Lung (tissue), 12 donors: ENCODE data around the gene WSCD1. TPM values are rescaled to one million over a fixed set of nuclear protein-coding genes. Genes with fewer than 3 reads are reported as not detected.

Experiments
- ATAC-seq: fragments of 200-7000 bp; cut with Tn5 transposase; one replicate; pipeline ENCODE4 v1.9.1; 2020; ENCODE audit warnings: moderate number of reproducible peaks; ENCODE audit not compliant: insufficient read depth, low FRiP score
- DNase-seq, 3 donors: peaks; one replicate each; pipeline ENCODE4 v3.0.0-alpha.2; 2013 to 2017
- H3K27ac ChIP-seq, 2 donors: one replicate each; pipeline ENCODE4 v1.5.1; 2013; ENCODE audit warnings: mild to moderate bottlenecking in 2 of 2, moderate library complexity in 2 of 2, control low read depth in 1 of 2, inconsistent platforms in 1 of 2, low read depth in 1 of 2, low read length in 1 of 2
- H3K27me3 ChIP-seq, 3 donors: one replicate each; pipeline ENCODE4 v1.5.1; 2013; ENCODE audit warnings: low read length in 2 of 3; ENCODE audit not compliant: control insufficient read depth in 3 of 3, insufficient read depth in 3 of 3
- H3K36me3 ChIP-seq, 4 donors: one replicate each; pipeline ENCODE4 v1.5.1; 2013; ENCODE audit warnings: low read length in 4 of 4, mild to moderate bottlenecking in 1 of 4, moderate library complexity in 1 of 4; ENCODE audit not compliant: control insufficient read depth in 4 of 4, insufficient read depth in 4 of 4
- H3K4me1 ChIP-seq, 5 donors: one replicate each; pipeline ENCODE4 v1.5.1; 2013; ENCODE audit warnings: low read length in 5 of 5, mild to moderate bottlenecking in 2 of 5, moderate library complexity in 1 of 5; ENCODE audit not compliant: control insufficient read depth in 5 of 5, insufficient read depth in 5 of 5
- H3K4me3 ChIP-seq: one replicate; pipeline ENCODE4 v1.5.1; 2013; ENCODE audit warnings: mild to moderate bottlenecking, control low read depth, moderate library complexity
- H3K9ac ChIP-seq, 2 donors: one replicate each; pipeline ENCODE4 v1.5.1; 2013; ENCODE audit warnings: low read length in 2 of 2, control low read depth in 1 of 2; ENCODE audit not compliant: insufficient read depth in 1 of 2
- H3K9me3 ChIP-seq, 4 donors: one replicate each; pipeline ENCODE4 v1.5.1; 2013; ENCODE audit warnings: low read length in 3 of 4, mild to moderate bottlenecking in 1 of 4, moderate library complexity in 1 of 4; ENCODE audit not compliant: control insufficient read depth in 4 of 4, insufficient read depth in 3 of 4
- WGBS, 2 donors: extraction: QIAGEN DNeasy Blood & Tissue Kit; methylation state at CpG; one replicate each; pipeline ENCODE4 v1.1.7; 2013; 5-methylcytosine and 5-hydroxymethylcytosine counted together
- polyA plus RNA-seq, 2 donors: library from polyadenylated mRNA; stranded (reverse); fragments of 200-250 nt; gene quantifications; one replicate each; pipeline ENCODE4 v1.2.1, GENCODE V29; 2013
- total RNA-seq, 2 donors: library from RNA; depleted of rRNA in 1 of 2; stranded (reverse); fragments of >200 nt in 1 of 2; gene quantifications; one replicate each; pipeline ENCODE4 v1.2.1, GENCODE V29; 2014 to 2021
- TF ChIP-seq, protein P1 (sequence below): IDR thresholded peaks from 2 replicates; pipeline ENCODE4 v1.5.1; 2012; ENCODE audit warnings: mild to moderate bottlenecking; ENCODE audit errors: control extremely low read depth, extremely low read depth
- donor health status: control.
- donor health status: control.
- donor health status: Bipolar disorder and iron deficiency.
- donor health status: healthy.
- donor health status: DM: yes; HTN: yes; CAD: no.

The WSCD1 gene
- total and polyA plus RNA-seq, 4 donors = 1.5 to 13.4 (median 3.8) TPM

DNA sequence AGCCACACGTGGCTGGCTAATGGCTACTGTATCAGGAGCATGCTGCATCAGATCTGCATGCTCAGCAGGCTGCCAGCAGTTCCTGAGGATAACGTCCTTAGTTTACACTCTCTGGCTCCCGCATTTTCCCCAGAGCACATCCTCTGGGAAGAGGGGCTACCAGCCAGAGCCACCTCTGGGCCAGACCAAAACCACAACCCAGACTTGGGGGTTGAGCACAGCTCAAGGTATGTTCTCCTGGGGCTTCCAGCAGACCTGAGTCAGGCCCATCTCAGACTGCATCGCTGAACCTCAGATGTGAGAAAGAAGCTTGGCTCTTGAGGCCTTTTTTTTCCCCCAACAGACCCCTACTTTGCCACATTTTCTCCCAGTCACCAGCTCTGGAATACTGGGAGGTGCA lies 23.7 kb upstream of the WSCD1 start:
- no peaks in the 10 kb centered on the region for H3K27me3 ChIP-seq
- WGBS, 2 donors = 66 to 74% methylated on average over 4 of the region's 4 CpGs
- H3K9ac ChIP-seq = no peak overlapping the region
- peaks cover 0 to 2% (median 0%) of the 10 kb centered on the region in 4 donors for H3K9me3 ChIP-seq
- TF ChIP-seq, protein P1, sequence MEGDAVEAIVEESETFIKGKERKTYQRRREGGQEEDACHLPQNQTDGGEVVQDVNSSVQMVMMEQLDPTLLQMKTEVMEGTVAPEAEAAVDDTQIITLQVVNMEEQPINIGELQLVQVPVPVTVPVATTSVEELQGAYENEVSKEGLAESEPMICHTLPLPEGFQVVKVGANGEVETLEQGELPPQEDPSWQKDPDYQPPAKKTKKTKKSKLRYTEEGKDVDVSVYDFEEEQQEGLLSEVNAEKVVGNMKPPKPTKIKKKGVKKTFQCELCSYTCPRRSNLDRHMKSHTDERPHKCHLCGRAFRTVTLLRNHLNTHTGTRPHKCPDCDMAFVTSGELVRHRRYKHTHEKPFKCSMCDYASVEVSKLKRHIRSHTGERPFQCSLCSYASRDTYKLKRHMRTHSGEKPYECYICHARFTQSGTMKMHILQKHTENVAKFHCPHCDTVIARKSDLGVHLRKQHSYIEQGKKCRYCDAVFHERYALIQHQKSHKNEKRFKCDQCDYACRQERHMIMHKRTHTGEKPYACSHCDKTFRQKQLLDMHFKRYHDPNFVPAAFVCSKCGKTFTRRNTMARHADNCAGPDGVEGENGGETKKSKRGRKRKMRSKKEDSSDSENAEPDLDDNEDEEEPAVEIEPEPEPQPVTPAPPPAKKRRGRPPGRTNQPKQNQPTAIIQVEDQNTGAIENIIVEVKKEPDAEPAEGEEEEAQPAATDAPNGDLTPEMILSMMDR = no peak
- H3K4me1 ChIP-seq = no peaks in the 10 kb centered on the region
- no peaks in the 10 kb centered on the region for H3K36me3 ChIP-seq
- no peak for DNase-seq
- ATAC-seq = no peak
- H3K27ac ChIP-seq = no peak overlapping the region
- no peak overlapping the region for H3K4me3 ChIP-seq

DNA sequence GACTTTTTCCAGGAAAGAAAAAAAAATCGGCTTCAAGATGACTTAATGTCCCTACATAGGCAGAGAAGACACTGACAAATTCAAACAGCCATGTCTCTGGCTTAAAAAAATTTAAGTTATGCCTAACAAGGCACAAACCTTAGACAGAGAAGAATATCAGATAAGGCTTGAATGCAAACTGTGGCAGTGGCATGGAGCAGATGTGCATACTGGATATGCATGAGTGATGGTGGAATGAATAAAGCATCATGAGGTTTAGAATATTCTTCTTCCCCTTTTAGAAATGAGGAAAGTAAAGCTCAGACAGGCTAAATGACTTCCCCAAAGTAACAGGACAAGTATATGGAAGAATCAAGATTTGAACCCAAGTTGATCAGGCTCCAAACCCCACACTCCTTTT lies 23.2 kb upstream of the WSCD1 start:
- Histone ChIP-seq H3K9me3 (peaks cover 0 to 2% (median 0%) of the 10 kb centered on the region in 4 donors), H3K4me3 (no peak overlapping the region), H3K27ac (no peak overlapping the region), H3K4me1 (no peaks in the 10 kb centered on the region), H3K27me3 (no peaks in the 10 kb centered on the region), H3K36me3 (no peaks in the 10 kb centered on the region), H3K9ac (no peak overlapping the region)
- ATAC-seq (no peak), DNase-seq (no peak)
- TF ChIP-seq, protein P1 = no peak
- WGBS, 2 donors = 87 to 89% methylated on average over 1 of the region's 1 CpG

DNA sequence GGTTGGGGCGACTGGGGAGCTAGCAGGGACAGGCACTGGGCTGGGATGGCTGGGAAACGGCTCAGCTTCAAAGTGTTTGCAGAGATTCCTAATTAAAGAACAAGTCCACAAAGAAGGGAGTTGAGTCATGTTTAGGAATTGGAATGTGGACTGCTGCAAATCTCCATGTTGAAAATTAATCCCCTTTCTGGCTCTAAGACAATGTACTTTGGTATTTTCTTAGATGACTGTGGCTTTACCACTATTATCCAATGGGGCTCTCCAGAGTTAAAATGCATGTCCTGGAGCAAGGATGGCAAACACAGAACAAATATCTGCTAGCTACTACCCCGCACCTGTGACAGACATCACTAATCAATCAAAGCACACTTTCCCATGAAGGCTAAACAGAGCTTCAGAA lies 22.2 kb upstream of the WSCD1 start:
- Histone ChIP-seq H3K4me1 (no peaks in the 10 kb centered on the region), H3K9me3 (peaks cover 0 to 2% (median 0%) of the 10 kb centered on the region in 4 donors), H3K4me3 (no peak overlapping the region), H3K27me3 (no peaks in the 10 kb centered on the region), H3K36me3 (no peaks in the 10 kb centered on the region), H3K9ac (no peak overlapping the region), H3K27ac (no peak overlapping the region)
- TF ChIP-seq, protein P1 = no peak
- ATAC-seq (no peak), DNase-seq (no peak)
- WGBS, 2 donors = 78 to 88% methylated on average over 3 of the region's 3 CpGs

DNA sequence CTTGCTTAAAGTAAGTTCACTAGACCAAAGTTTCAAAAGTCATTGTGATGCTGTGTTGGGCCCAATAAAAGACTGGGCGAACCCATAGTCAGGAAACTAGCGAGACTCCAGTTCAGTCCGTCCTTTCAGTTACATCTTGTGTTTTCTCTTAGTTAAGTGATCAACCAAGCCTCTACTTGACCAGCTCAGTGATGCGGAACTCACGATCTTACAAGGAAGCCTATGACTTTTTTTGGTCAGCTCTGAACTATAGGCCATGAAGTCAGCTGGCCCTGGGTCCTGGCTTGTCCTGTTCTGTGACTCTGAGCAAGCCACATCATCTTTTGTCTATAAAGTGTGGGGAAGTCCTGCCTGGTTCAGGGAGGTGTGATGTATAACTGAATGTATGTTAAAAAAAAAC lies 21.7 kb upstream of the WSCD1 start:
- Histone ChIP-seq H3K4me1 (no peaks in the 10 kb centered on the region), H3K9ac (no peak overlapping the region), H3K9me3 (peaks cover 0 to 2% (median 0%) of the 10 kb centered on the region in 4 donors), H3K27me3 (no peaks in the 10 kb centered on the region), H3K27ac (no peak overlapping the region), H3K36me3 (no peaks in the 10 kb centered on the region), H3K4me3 (no peak overlapping the region)
- DNase-seq = no peak
- TF ChIP-seq, protein P1 = no peak
- 92 to 93% methylated on average over 5 of the region's 5 CpGs for whole genome bisulfite sequencing, 2 donors
- no peak for ATAC-seq
